HK-2 (cell line): Measurements from ENCODE around the gene CLEC16A.
"Not testable (repeated sequence)": the region's sequence is repeated elsewhere in the genome, so short reads cannot be mapped to it uniquely, and the experiment has no call there.

Experiments used
- DNase-seq: peaks from one replicate; pipeline ENCODE4 v3.0.0-alpha.2; 2018; ENCODE audit not compliant: unreplicated experiment

Gene CLEC16A

GRCh38 chr16:11219178-11219577 lies 274.8 kb downstream of the CLEC16A start:
- DNase-seq = no peak

GRCh38 chr16:11220507-11220906 lies 276.1 kb downstream of the CLEC16A start:
- not testable (repeated sequence) for DNase-seq

- no peak for DNase-seq
Measured at GRCh38 chr16:11224096-11224893, 279.9 kb downstream of the CLEC16A start.

- no peak for DNase-seq
Measured at GRCh38 chr16:11224894-11225676, 280.7 kb downstream of the CLEC16A start.

DNA sequence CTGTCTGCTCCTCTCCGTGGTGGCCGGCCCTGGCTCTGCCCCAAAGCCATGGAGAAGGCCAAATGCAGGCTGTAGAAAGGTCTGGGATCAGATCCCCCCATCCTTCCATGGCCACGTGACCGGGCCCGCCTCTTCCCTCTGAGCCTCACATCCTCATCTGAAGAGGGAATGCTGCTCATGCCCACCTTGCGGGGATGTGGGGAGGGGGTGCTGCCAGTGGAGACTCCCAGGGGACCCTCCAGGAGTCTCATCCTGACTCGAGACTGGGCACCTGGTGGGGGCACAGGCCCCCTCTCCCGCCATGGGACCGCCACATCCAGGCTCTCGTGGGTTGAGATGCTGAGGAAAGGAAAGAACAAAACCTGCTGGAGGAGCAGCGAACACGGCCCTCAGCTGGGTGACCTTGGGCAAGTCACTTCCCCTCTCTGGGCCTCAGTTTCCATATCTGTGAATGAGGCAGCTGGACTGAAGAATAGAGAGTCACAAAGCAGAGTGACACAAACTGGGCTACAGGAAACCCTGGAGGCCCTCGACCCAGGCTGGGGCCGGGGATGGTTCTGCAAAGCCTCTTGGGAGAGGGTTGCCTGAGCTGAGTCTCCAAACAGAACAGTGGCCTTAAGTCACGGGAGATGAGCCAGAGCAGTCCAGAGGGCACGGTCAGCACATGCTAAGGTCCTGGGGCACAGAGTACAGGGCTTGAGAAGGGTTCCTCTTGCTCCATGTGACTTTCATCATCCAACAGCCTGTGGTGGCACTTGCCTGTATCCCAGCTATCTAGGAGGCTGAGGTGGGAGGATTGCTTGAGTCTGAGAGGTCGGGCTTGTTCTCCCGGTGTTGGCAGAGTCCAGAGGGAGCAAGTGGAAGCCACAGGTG lies 281.5 kb downstream of the CLEC16A start:
- no peak for DNase-seq

DNA sequence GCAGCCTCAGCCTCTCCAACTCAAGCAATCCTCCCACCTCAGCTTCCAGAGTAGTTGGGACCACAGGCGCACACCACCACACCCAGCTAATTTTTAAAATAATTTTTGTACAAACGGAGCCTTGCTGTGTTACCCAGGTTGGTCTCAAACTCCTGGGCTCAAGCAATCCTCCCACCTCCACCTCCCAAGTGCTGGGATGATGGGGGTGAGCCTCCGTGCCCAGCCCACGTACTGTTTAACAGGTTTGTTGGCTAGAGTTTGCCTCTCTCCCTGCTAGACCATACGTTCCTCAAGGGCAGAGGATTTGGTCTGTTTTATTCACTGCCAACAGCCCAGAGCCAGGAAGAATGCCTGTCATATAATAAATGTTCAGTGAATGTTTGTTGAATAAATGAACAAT lies 285.1 kb downstream of the CLEC16A start:
- no peak for DNase-seq

- DNase-seq = no peak
Measured at GRCh38 chr16:11229906-11230305, 285.5 kb downstream of the CLEC16A start.

- DNase-seq = no peak
Measured at GRCh38 chr16:11231367-11231970, 287.1 kb downstream of the CLEC16A start.
